ENCODE results near the gene CAPZB.

CAPZB gene

GRCh38 chr1:19315378-19316198 is 169.8 kb downstream of the CAPZB start:
- TF ChIP-seq, protein P1, sequence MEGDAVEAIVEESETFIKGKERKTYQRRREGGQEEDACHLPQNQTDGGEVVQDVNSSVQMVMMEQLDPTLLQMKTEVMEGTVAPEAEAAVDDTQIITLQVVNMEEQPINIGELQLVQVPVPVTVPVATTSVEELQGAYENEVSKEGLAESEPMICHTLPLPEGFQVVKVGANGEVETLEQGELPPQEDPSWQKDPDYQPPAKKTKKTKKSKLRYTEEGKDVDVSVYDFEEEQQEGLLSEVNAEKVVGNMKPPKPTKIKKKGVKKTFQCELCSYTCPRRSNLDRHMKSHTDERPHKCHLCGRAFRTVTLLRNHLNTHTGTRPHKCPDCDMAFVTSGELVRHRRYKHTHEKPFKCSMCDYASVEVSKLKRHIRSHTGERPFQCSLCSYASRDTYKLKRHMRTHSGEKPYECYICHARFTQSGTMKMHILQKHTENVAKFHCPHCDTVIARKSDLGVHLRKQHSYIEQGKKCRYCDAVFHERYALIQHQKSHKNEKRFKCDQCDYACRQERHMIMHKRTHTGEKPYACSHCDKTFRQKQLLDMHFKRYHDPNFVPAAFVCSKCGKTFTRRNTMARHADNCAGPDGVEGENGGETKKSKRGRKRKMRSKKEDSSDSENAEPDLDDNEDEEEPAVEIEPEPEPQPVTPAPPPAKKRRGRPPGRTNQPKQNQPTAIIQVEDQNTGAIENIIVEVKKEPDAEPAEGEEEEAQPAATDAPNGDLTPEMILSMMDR (IDR thresholded peaks at IDR 0.05; ENCODE audit: control insufficient read depth, extremely low read depth, insufficient read depth) = no peak
- no peak for DNase-seq (ENCODE audit: low read depth)
- H3K4me3 ChIP-seq (ENCODE audit: low read depth, low read length) = no peak overlapping the region

GRCh38 chr1:19313961-19314882 is 171.1 kb downstream of the CAPZB start:
- DNase-seq (ENCODE audit: low read depth) = no peak
- TF ChIP-seq, protein P1 (IDR thresholded peaks at IDR 0.05; ENCODE audit: control insufficient read depth, extremely low read depth, insufficient read depth) = no peak
- H3K4me3 ChIP-seq (ENCODE audit: low read depth, low read length) = no peak overlapping the region

DNA sequence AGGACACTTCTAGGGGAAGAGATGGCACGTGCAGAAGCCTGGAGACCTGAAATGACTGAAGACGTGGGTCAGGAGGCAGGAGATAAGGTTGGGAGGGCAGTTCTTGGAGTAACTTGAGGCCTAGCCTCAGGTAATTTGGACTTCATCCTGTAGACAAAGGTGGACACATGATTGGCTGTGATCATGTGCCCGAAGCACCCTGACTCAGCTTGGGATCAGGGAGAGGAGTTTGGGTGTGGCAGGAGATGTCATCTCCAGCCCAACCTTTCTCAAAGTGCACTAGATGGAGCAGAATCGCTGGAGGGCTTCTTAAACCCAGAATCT is 171.7 kb downstream of the CAPZB start:
- no peak for DNase-seq (ENCODE audit: low read depth)
- H3K4me3 ChIP-seq (ENCODE audit: low read depth, low read length) = no peak overlapping the region
- TF ChIP-seq, protein P1 (IDR thresholded peaks at IDR 0.05; ENCODE audit: control insufficient read depth, extremely low read depth, insufficient read depth) = no peak

DNA sequence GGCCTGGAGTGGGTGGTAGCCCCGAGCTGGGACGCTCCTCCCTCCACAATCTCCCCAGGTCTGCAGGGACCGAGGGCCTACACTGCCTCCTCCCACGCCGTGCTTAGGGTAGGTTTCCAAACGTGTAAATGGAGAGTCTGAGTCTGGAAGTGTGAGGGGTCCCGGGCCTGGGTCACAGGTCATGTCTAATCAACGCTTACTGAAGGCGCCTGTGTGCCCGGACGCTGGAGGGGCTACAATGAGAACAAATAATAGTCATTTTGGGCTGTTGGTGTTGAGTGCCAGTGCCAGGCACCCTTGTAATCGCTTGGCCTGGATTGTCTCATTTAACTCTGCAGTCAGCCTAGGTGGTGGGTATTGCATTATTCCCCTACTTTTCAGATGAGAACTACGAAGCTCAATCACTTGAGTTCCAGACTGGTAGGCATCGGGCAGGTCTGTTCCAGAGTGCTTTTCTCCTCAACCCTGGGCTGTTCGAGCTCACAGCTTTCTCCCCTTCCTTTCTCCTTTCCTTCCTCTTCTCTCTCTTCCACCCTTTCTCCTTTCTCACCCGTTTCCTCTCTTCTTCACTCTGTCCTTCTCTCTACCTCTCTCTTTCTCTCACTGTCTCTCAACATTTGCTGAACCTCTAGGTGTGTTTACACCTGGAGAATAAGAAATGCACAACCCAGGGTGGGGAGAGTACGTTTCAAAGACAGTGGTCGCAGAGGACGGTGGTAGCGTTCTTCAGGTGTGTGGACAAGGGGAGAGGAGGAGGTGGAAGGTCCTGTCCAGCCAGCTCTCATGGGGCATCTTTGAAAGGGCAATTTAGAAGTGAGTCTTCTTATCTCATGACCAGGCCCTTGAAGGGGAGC is 172.3 kb downstream of the CAPZB start:
- peak overlapping the region; percentile 60 for H3K4me3 ChIP-seq (ENCODE audit: low read depth, low read length)
- TF ChIP-seq, protein P1 (IDR thresholded peaks at IDR 0.05; ENCODE audit: control insufficient read depth, extremely low read depth, insufficient read depth) = no peak
- DNase-seq (ENCODE audit: low read depth) = no peak

DNA sequence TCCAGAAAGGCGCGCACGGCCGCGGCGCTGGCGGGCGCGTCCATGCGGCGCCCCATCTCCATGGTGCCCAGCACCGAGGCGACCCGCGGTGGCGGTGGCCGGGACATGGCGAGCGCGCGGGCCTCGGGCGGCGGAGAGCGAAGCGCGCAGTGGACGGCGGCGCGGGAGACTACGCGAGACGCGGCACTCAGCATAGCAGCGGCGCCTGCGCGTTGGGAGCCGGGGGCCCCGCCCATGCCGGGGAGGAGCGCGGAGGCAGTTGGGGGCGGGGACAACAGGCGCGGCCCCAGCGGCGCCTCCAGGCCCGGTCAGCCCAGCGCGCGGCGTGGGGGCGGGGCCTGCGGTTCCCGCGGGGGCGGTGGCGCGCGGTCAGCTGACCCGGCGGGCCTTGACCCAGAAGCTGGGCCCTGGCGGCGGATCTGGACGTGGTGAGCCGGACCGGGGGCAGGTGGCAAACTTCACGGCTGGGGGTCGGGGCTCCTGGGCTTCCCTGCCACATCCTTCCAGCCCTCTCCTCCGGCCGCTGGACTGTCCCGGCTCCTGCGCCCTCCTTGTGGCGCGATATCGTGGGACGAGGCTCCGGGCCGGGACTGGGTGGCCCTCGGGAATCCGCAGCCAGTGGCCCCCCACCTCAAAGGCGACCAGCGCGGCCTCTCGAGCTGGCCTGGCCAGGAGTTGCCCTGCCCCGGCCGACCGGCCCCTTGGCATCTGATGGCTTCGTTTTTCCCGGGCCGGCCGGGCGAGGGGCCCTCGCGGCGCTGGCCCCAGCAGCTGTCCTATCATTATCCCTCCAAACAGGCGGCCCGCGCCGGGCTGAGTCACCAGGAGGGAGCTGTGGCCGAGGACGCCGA is 173.2 kb downstream of the CAPZB start, which contains the start of the genes AKR7A2 and SLC66A1:
Gene AKR7A2 (minus strand): TSS at position 214 of the 851 bp plus-strand sequence. CDS start 20 bp downstream, at position 194.
Gene SLC66A1 (plus strand): TSS at position 396 of the 851 bp plus-strand sequence. CDS start 5,352 bp downstream, outside the sequence.
- DNase-seq (ENCODE audit: low read depth) = peak; percentile 22
- peak within 1 kb of the TSS; percentile 70 for H3K4me3 ChIP-seq (ENCODE audit: low read depth, low read length)
- TF ChIP-seq, protein P1 (IDR thresholded peaks at IDR 0.05; ENCODE audit: control insufficient read depth, extremely low read depth, insufficient read depth) = no peak
